Measurements from ENCODE around the gene HS3ST5.

HS3ST5 gene

GRCh38 chr6:114355300-114355699 lies 12.5 kb upstream of the HS3ST5 start:
- no peak overlapping the region for H3K4me3 ChIP-seq (ENCODE audit: low read depth, low read length)
- DNase-seq (ENCODE audit: low read depth) = no peak
- TF ChIP-seq, protein P1, sequence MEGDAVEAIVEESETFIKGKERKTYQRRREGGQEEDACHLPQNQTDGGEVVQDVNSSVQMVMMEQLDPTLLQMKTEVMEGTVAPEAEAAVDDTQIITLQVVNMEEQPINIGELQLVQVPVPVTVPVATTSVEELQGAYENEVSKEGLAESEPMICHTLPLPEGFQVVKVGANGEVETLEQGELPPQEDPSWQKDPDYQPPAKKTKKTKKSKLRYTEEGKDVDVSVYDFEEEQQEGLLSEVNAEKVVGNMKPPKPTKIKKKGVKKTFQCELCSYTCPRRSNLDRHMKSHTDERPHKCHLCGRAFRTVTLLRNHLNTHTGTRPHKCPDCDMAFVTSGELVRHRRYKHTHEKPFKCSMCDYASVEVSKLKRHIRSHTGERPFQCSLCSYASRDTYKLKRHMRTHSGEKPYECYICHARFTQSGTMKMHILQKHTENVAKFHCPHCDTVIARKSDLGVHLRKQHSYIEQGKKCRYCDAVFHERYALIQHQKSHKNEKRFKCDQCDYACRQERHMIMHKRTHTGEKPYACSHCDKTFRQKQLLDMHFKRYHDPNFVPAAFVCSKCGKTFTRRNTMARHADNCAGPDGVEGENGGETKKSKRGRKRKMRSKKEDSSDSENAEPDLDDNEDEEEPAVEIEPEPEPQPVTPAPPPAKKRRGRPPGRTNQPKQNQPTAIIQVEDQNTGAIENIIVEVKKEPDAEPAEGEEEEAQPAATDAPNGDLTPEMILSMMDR (IDR thresholded peaks at IDR 0.05; ENCODE audit: insufficient read depth, low read depth, low read length, missing control alignments) = no peak

DNA sequence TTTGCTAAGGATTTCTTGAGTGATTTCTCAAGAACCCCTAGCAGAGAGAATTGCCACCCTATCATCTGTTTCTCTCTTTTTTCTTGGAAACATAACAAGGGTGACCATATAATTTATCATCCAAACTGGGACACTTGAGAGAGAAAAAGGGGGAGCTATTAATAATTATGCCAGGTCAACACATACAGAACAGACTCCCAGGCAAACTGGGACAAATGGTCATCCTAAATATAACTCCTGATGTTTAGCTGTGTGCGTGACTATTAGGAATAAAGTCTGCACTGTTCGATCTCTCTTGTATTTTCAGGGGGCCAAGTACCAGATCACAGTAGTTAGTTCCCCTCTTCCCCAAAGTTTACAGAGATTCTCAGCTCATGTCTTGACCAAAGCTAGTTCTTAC lies 11.7 kb upstream of the HS3ST5 start:
- TF ChIP-seq, protein P1 (IDR thresholded peaks at IDR 0.05; ENCODE audit: insufficient read depth, low read depth, low read length, missing control alignments) = no peak
- DNase-seq (ENCODE audit: low read depth) = no peak
- H3K4me3 ChIP-seq (ENCODE audit: low read depth, low read length) = no peak overlapping the region

DNA sequence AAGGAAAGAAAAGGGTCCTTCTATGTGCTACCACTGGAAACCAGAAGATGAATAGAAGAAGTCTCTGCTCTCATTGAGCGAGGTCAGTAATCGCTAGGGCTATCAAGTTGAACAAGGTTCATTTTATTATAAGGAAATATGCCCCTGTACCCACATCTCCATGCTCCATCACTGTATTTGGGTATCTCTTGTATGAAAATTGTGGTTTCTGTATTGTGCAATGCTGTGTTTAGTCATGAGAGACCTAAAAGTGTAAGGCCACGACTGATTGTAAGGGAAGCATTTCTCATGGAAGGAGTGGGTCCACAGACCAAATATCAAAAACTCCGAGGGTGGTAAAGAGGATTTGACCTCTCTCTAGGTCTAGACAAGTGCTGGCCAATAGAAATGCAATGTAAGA lies 3.6 kb upstream of the HS3ST5 start:
- DNase-seq (ENCODE audit: low read depth) = no peak
- TF ChIP-seq, protein P1 (IDR thresholded peaks at IDR 0.05; ENCODE audit: insufficient read depth, low read depth, low read length, missing control alignments) = no peak
- no peak overlapping the region for H3K4me3 ChIP-seq (ENCODE audit: low read depth, low read length)

GRCh38 chr6:114344971-114345275 lies 2.1 kb upstream of the HS3ST5 start:
- H3K4me3 ChIP-seq (ENCODE audit: low read depth, low read length) = no peak overlapping the region
- TF ChIP-seq, protein P1 (IDR thresholded peaks at IDR 0.05; ENCODE audit: insufficient read depth, low read depth, low read length, missing control alignments) = no peak
- no peak for DNase-seq (ENCODE audit: low read depth)

- TF ChIP-seq, protein P1 (IDR thresholded peaks at IDR 0.05; ENCODE audit: insufficient read depth, low read depth, low read length, missing control alignments) = no peak
- no peak for DNase-seq (ENCODE audit: low read depth)
- H3K4me3 ChIP-seq (ENCODE audit: low read depth, low read length) = no peak overlapping the region
These were observed 1.6 kb upstream of the HS3ST5 start for GRCh38 chr6:114344246-114344970.

DNA sequence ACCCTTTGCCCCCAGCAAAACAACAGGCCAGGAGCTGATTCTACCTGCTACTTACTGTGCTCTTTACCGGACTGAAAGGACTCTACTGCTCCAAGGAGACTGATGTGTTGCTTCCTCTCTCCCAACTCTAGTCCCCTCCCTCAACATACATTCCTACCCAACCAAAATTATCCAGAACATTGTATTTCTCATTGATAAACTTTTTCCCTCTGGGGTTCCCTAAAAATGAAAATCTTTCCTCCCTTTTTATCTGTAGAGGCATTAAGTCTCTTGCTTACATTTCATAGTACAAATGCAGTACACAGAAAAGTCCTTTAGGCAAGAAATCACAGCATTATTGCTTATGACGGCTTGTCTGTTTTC lies 940 bp upstream of the HS3ST5 start:
- no peak overlapping the region for H3K4me3 ChIP-seq (ENCODE audit: low read depth, low read length)
- no peak for DNase-seq (ENCODE audit: low read depth)
- TF ChIP-seq, protein P1 (IDR thresholded peaks at IDR 0.05; ENCODE audit: insufficient read depth, low read depth, low read length, missing control alignments) = no peak

Measured in GM12865 (cell line).